Stomach smooth muscle (tissue), 2 donors: ENCODE measurements around the gene CLCNKB.

Source experiments
- H3K27ac ChIP-seq: one replicate; pipeline ENCODE4 v1.7.0; 2013; ENCODE audit warnings: mild to moderate bottlenecking, low read length, inconsistent platforms
- H3K27me3 ChIP-seq, 2 donors: one replicate each; pipeline ENCODE4 v1.7.0; 2013; ENCODE audit warnings: low read length in 2 of 2; ENCODE audit not compliant: insufficient read depth in 2 of 2, control insufficient read depth in 1 of 2
- H3K36me3 ChIP-seq, 2 donors: one replicate each; pipeline ENCODE4 v1.7.0; 2013; ENCODE audit warnings: low read length in 2 of 2; ENCODE audit not compliant: control insufficient read depth in 2 of 2, insufficient read depth in 2 of 2
- H3K4me1 ChIP-seq: one replicate; pipeline ENCODE4 v1.7.0; 2013; ENCODE audit warnings: low read length; ENCODE audit not compliant: control insufficient read depth, insufficient read depth
- H3K4me3 ChIP-seq, 2 donors: one replicate each; pipeline ENCODE4 v1.7.0; 2013; ENCODE audit warnings: low read length in 2 of 2
- H3K9ac ChIP-seq, 2 donors: one replicate each; pipeline ENCODE4 v1.7.0; 2013; ENCODE audit warnings: low read length in 2 of 2, mild to moderate bottlenecking in 1 of 2
- H3K9me3 ChIP-seq, 2 donors: one replicate each; pipeline ENCODE4 v1.7.0; 2013; ENCODE audit warnings: low read length in 2 of 2; ENCODE audit not compliant: control insufficient read depth in 2 of 2
- donor health status: healthy.
- donor health status: Pancreatic carcinoma.

Gene CLCNKB

DNA sequence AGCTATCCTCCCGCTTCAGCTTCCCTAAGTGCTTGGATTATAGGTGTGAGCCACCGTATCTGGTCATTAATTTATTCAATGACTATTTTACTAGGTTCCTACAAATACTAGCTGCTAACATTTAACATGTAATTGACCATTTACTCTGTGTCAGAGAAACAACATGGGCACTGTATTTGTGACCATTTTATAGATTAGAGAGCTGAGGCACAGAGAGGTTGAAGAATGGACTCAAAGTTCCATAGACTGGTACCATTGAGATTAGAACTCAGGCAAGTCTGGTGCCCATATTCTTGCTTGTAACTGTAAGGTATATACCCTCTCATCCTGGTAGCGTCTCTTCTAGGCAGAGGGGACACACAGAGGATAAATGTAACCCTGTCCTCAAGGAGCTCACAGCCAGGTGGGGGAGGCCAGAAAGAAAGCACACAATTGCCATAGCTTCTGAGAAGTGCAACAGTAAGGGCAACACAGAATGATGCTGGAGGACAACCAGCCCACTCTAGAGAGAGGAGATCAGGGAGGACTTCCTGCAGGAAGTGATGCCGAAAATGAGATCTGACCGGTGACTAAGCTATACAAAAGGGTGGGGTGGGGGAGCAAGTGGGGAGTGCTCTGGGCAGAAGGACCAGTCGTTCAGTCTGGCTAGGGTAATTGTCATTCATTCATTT is 35.8 kb upstream of the CLCNKB start:
- Histone ChIP-seq H3K36me3 (no peaks in the 10 kb centered on the region), H3K27me3 (no peaks in the 10 kb centered on the region), H3K4me3 (no peak overlapping the region), H3K9me3 (no peaks in the 10 kb centered on the region), H3K9ac (no peak overlapping the region), H3K4me1 (peaks cover 15% of the 10 kb centered on the region), H3K27ac (no peak overlapping the region)

DNA sequence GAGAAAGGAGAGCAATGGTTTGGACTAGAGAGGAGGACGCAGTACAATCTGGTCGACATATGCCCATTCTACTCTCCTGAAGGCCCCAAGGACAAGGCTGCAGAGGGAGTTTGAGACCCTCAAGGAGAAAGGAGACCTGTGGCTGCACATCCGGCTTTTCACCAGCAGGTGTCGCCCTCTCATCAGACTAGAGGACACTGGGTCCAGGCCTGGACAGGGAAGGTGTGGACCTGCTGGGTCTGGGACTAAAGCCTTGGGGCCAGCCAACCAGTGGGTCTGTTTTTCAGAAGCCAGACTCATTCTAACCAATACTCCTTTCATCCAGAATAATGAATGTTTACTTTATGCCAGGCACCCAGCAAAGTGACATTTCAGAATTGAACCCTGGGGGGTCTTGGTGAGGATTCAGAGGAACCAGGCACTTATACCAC is 34.5 kb upstream of the CLCNKB start:
- Histone ChIP-seq H3K4me3 (peak overlapping the region in 1 of 2 donors; percentile 15), H3K27ac (no peak overlapping the region), H3K36me3 (no peaks in the 10 kb centered on the region), H3K9ac (no peak overlapping the region), H3K9me3 (no peaks in the 10 kb centered on the region), H3K27me3 (no peaks in the 10 kb centered on the region), H3K4me1 (peaks cover 28% of the 10 kb centered on the region)

DNA sequence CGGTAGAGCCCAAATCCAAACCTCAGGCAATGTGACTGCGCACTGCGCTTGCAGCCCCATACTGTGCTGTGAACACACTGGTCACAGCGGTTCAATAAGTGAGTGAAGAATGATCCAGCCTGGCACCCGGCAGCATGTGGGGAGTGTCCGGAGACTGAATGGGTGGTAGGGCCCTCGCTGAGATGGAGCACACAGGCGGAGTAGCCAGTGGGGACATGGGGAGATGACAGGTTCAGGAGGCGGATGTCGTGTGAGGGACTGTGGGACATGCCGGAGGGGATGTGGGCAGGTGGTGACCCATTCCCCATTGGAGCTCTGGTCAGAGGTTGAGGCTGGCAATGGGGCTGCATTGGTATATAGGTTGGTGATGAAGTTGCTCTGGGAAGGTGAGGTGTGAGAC is 33.9 kb upstream of the CLCNKB start:
- no peaks in the 10 kb centered on the region for H3K9me3 ChIP-seq
- H3K27me3 ChIP-seq = no peaks in the 10 kb centered on the region
- H3K36me3 ChIP-seq = no peaks in the 10 kb centered on the region
- no peak overlapping the region for H3K9ac ChIP-seq
- H3K4me3 ChIP-seq = no peak overlapping the region
- no peak overlapping the region for H3K27ac ChIP-seq
- peaks cover 33% of the 10 kb centered on the region for H3K4me1 ChIP-seq

DNA sequence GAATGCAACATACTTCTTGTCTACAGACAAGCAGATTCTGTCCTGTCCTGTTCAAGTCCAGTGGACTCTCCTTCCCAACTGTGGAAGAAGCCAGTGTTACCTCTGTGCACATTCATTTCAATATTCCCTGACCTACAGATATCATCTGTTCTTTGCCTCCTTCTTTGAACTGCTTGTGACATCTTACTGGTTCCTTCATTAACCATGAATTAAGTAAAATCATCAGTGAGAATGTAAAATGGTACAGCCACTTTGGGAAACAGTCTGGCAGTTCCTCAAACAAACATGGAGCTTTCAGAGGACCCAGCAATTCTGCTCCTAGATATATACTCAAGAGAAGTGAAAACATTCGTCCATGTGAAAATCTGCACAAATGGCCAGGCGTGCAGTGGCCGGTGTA is 32.7 kb upstream of the CLCNKB start:
- peaks cover 0 to 2% of the 10 kb centered on the region in 2 donors for H3K36me3 ChIP-seq
- no peaks in the 10 kb centered on the region for H3K9me3 ChIP-seq
- no peak overlapping the region for H3K9ac ChIP-seq
- peaks cover 45% of the 10 kb centered on the region for H3K4me1 ChIP-seq
- no peaks in the 10 kb centered on the region for H3K27me3 ChIP-seq
- no peak overlapping the region for H3K27ac ChIP-seq
- no peak overlapping the region for H3K4me3 ChIP-seq

DNA sequence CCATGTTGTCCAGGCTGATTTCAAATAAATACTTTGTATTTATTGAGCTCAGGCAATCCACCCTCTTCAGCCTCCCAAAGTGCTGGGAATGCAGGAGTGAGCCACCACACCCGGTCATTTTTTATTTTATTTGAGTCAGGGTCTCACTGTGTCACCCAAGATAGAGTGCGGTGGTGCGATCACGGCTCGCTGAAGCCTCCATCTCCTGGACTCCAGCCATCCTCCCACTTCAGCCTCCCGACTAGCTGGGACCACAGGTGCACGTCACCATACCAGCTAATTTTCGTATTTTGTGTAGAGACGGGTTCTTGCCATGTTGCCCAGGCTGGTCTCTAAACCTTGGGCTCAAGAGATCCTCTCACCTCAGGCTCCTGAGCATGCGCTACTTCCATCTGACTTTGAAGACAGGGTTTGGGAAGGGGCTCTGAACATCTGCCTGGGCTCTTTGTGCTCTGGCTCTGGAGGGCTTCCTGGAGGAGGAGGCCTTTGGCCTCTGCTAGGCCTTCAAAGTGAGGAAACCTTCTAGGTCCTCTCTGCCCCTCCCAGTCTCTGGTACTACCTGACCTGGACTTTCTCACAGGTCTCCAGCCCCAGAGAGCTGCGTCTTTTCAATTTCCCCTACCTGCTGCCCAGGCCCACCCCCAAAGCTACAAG is 31.5 kb upstream of the CLCNKB start:
- Histone ChIP-seq H3K27ac (peak overlapping the region; percentile 98), H3K36me3 (peaks cover 0 to 2% of the 10 kb centered on the region in 2 donors), H3K9ac (no peak overlapping the region), H3K9me3 (no peaks in the 10 kb centered on the region), H3K4me3 (peak overlapping the region in 1 of 2 donors; percentile 52), H3K4me1 (peaks cover 57% of the 10 kb centered on the region), H3K27me3 (no peaks in the 10 kb centered on the region)

DNA sequence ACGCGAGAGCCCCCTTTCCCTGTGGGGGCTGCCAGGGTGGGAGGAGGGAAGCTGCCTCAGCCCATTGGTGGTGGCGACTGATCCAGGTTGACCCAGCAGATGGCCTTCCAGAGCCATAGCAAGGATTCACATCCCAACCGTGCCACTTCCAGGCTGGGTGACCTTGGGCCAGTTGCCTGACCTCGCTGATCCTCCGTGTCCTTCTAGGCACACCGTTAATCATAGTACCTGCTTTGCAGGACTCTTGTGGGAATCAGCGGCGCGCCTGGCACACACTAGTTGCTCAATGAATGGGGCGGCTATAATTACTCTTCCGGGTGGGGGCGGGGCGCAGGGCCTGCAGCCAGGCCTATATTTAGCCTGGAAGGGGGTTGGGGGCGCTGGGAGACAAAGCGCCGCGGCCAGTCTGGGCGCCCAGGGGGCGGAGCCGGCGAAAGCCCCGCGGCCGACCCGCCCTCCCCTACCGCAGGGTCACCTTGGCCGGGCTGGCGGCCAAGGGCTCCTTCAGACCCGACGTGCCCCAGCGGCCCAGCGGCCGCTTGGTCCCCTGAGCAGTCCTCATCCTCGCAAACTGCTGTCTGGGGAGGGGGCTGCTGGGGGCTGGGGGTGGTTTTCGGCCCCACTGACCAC is 30.9 kb upstream of the CLCNKB start:
- Histone ChIP-seq H3K4me1 (peaks cover 63% of the 10 kb centered on the region), H3K27ac (peak overlapping the region; percentile 98), H3K9ac (peak overlapping the region in 1 of 2 donors; percentile 50), H3K4me3 (peak overlapping the region; percentile 29 to 52), H3K27me3 (no peaks in the 10 kb centered on the region), H3K9me3 (no peaks in the 10 kb centered on the region), H3K36me3 (peaks cover 0 to 2% of the 10 kb centered on the region in 2 donors)

DNA sequence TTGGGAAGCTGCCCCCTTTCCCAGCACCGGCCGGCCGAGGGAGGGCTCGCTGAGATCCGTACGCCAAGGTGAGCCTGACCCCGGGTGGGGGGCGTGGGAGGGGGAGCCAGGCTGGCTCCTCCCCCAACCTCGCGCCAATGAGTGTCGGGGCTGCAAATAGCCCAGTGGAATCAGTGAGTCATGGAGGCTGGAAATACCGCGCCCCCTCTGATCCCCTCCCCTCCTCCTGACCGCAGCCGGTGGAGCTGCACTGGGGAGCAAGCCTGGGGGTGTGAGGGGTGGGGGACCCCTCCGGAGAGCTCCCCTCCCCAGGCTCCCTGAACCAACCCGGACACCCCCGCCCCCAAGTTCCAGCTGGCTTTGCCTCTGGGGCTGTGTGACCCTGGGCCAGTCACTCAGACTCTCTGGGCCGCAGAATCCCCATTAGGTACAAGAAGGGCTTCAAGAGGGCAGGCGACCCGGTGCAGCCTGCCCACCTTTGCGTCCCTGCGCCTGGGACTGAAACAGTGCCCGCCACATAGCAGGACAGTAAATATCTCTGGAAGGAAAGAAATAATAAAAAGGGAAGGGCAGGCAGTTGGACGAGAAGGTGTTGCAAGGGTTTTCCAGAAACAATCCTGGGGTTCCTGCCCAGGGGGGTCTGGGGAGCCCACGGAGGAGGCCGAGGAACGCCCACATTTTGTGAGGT is 30.2 kb upstream of the CLCNKB start:
- Histone ChIP-seq H3K36me3 (peaks cover 0 to 2% of the 10 kb centered on the region in 2 donors), H3K27ac (peak overlapping the region; percentile 98), H3K9me3 (no peaks in the 10 kb centered on the region), H3K4me1 (peaks cover 70% of the 10 kb centered on the region), H3K9ac (peak overlapping the region in 1 of 2 donors; percentile 50), H3K27me3 (no peaks in the 10 kb centered on the region), H3K4me3 (peak overlapping the region; percentile 29 to 52)

DNA sequence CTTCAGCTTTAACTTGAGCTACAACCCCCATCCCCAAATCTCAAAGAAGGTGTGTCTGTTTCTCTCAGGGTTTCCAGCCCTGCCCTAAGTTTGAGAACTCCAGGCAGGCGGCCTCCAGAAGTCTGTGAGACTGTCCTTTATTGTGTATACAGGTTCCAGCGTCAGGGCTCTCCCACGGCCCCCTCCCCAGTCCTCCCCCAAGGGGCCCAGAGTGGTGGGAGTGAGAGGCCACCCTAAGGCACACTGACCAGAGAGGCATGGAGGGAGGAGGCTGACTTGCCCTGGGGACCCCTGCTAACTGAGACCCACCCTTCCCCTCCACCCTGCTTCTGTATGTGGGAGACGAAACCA is 29.7 kb upstream of the CLCNKB start:
- peaks cover 73% of the 10 kb centered on the region for H3K4me1 ChIP-seq
- no peaks in the 10 kb centered on the region for H3K9me3 ChIP-seq
- H3K4me3 ChIP-seq = peak overlapping the region in 1 of 2 donors; percentile 47
- no peaks in the 10 kb centered on the region for H3K27me3 ChIP-seq
- H3K27ac ChIP-seq = peak overlapping the region; percentile 98
- peak overlapping the region in 1 of 2 donors; percentile 8 for H3K9ac ChIP-seq
- H3K36me3 ChIP-seq = peaks cover 0 to 2% of the 10 kb centered on the region in 2 donors

DNA sequence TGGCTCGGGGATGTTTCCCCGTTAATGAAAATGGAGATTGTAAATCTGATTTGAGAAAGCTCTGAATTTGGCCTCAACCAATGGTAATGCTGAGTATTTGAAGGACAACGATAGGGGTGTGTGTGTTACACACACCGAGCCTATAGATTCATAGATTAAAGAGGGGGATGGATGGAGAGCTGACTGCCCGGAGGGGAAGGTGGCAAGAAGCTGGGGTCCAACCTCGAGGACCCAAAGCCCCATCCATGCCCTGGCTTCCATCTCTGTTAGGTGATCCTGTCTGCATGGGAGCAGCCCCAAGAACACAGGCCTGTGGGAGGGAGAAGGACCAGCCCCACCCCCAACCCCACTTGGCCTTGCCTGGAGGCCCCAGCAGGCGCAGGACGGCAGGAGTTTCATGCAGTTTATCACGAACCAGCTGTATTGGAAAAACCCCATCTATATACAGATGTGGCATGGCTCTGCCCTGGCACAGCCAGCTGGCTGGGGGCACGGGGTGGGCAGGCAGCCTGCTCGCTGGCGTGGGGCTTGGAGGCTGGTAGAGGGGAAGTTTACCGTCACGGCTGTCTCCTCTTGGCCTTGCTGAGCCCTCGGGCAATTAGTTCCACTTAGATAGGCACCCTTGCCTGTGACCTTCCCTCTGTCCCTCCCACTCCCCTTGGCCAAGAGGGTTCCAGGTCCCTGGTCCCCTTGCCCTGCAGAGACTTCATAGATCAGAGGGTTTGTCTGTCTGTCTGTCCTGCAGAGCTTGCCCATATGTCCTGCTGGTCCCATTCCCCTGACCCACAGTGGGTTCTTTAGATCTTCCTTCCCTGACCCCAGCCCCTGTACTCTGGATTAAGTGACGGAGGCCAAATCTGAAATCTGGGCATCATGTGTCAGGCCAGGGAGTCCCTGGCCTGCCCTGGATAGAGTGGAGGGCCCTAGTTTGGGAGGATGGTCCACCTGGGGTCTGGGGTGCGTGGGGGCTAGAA is 28.8 kb upstream of the CLCNKB start:
- peak overlapping the region; percentile 98 for H3K27ac ChIP-seq
- H3K9me3 ChIP-seq = no peaks in the 10 kb centered on the region
- H3K36me3 ChIP-seq = peaks cover 0 to 2% of the 10 kb centered on the region in 2 donors
- H3K27me3 ChIP-seq = no peaks in the 10 kb centered on the region
- H3K9ac ChIP-seq = peak overlapping the region; percentile 36 to 95
- peak overlapping the region; percentile 83 to 84 for H3K4me3 ChIP-seq
- H3K4me1 ChIP-seq = peaks cover 79% of the 10 kb centered on the region

DNA sequence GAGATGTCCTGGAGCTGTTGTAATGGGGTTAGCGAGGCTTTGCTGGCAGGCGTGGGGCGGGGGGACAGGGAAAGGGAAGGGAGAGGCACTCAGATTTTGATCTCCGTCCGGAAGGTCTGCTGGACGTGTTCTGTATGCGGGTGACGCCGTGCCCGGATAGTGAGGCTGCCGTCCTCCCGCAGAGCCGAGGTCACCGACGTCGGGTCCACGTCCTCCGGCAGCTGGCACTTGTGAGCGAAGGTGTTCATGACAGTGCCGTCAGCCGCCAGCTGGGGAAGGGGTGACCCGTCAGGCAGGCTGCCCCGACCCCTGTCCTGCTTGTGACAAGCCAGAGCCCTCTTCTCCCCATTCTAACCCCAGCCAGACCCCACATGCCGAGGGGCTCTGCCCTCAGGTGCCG is 28.1 kb upstream of the CLCNKB start:
- Histone ChIP-seq H3K27ac (peak overlapping the region; percentile 98), H3K4me3 (peak overlapping the region; percentile 83 to 84), H3K9ac (peak overlapping the region; percentile 93 to 95), H3K27me3 (no peaks in the 10 kb centered on the region), H3K36me3 (peaks cover 0 to 2% of the 10 kb centered on the region in 2 donors), H3K4me1 (peaks cover 86% of the 10 kb centered on the region), H3K9me3 (no peaks in the 10 kb centered on the region)
